ENCODE data around the gene CLNK. TPM values are rescaled to one million over a fixed set of nuclear protein-coding genes. Genes with fewer than 3 reads are reported as not detected.

CLNK gene
- under 1 TPM in 1 of 2 donors, not detected in 1; 0.16 TPM for total RNA-seq

DNA sequence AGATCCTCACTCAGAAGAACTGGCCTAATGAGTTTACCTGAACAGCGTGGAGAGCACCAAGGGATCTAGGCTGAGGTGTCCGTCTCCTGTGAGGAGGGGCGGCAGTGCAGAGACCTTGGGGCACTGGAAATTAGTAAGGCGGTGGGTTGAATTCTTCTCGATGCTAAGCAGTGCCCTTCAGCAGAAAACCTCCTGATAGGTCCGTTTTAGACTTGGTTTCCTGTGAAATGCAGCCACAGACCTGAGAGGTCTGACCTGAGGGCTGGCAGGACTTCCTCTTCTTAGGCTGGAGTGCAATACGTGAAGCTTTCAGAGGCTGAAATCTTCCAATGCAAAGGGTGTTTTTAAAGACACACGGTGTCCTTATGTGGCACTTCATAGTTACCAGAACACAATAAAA, at the start of gene CLNK:
CLNK (minus strand) TSS at position 138 of the 400 bp plus-strand sequence. CDS start 16,899 bp downstream, outside the sequence.
- no peak for DNase-seq
- Histone ChIP-seq H3K36me3 (no peaks in the 10 kb centered on the region), H3K27ac (no peak within 1 kb of the TSS), H3K9ac (ENCODE audit: low read depth in 2 of 2, low read length in 2 of 2) (no peak within 1 kb of the TSS), H3K4me3 (no peak within 1 kb of the TSS), H3K4me1 (no peaks in the 10 kb centered on the region), H3K27me3 (no peaks in the 10 kb centered on the region), H3K9me3 (no peaks in the 10 kb centered on the region)
- TF ChIP-seq, protein P1, sequence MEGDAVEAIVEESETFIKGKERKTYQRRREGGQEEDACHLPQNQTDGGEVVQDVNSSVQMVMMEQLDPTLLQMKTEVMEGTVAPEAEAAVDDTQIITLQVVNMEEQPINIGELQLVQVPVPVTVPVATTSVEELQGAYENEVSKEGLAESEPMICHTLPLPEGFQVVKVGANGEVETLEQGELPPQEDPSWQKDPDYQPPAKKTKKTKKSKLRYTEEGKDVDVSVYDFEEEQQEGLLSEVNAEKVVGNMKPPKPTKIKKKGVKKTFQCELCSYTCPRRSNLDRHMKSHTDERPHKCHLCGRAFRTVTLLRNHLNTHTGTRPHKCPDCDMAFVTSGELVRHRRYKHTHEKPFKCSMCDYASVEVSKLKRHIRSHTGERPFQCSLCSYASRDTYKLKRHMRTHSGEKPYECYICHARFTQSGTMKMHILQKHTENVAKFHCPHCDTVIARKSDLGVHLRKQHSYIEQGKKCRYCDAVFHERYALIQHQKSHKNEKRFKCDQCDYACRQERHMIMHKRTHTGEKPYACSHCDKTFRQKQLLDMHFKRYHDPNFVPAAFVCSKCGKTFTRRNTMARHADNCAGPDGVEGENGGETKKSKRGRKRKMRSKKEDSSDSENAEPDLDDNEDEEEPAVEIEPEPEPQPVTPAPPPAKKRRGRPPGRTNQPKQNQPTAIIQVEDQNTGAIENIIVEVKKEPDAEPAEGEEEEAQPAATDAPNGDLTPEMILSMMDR (IDR thresholded peaks at IDR 0.05): no peak
- intact Hi-C loops (cut with DNase I): no loop called here

DNA sequence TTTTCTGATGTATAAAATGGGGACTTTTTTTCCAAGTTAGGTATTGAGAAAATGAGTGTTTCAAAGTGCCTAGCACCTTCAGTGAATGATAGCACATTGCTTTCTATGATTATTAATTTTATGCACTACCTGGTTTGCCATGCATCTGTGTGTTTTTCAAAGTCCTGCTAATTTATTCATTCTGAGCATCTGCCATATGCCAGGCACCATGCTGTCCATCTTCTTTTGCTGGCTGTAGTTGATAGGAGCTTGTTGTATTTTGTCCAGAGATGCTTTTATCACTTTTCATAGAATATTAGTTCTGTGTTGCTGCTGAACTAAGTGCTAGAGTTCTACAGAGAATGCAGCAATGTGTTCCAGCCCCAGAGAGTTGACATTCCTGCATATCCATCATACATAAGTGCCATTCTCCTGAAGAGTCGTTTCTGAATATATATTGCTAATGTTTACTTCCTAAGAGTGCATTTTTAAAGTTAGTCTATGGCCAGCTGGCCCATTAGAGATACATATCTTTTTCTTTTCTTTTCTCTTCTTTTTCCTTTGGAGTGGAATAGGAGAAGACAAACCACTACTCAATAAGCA, 49.0 kb upstream of the CLNK start:
- no peak overlapping the region for H3K4me3 ChIP-seq
- no peaks in the 10 kb centered on the region for H3K27me3 ChIP-seq
- no peaks in the 10 kb centered on the region for H3K4me1 ChIP-seq
- DNase-seq: no peak
- no peak overlapping the region for H3K9ac ChIP-seq (ENCODE audit: low read depth in 2 of 2, low read length in 2 of 2)
- no peak overlapping the region for H3K27ac ChIP-seq
- H3K36me3 ChIP-seq: no peaks in the 10 kb centered on the region
- H3K9me3 ChIP-seq: no peaks in the 10 kb centered on the region
- intact Hi-C loops (cut with DNase I): no loop called here
- TF ChIP-seq, protein P1 (IDR thresholded peaks at IDR 0.05): no peak

- no peaks in the 10 kb centered on the region for H3K4me1 ChIP-seq
- no peaks in the 10 kb centered on the region for H3K36me3 ChIP-seq
- intact Hi-C loops (cut with DNase I): no loop called here
- H3K9ac ChIP-seq (ENCODE audit: low read depth in 2 of 2, low read length in 2 of 2): no peak overlapping the region
- no peak overlapping the region for H3K4me3 ChIP-seq
- no peak for DNase-seq
- H3K9me3 ChIP-seq: no peaks in the 10 kb centered on the region
- H3K27me3 ChIP-seq: no peaks in the 10 kb centered on the region
- TF ChIP-seq, protein P1 (IDR thresholded peaks at IDR 0.05): no peak
- no peak overlapping the region for H3K27ac ChIP-seq
Measured at GRCh38 chr4:10732914-10733415, 48.4 kb upstream of the CLNK start.

GRCh38 chr4:10732235-10732913, 47.8 kb upstream of the CLNK start:
- TF ChIP-seq, protein P1 (IDR thresholded peaks at IDR 0.05): no peak
- no peaks in the 10 kb centered on the region for H3K27me3 ChIP-seq
- no peak overlapping the region for H3K4me3 ChIP-seq
- H3K36me3 ChIP-seq: no peaks in the 10 kb centered on the region
- H3K9me3 ChIP-seq: no peaks in the 10 kb centered on the region
- H3K9ac ChIP-seq (ENCODE audit: low read depth in 2 of 2, low read length in 2 of 2): no peak overlapping the region
- no peaks in the 10 kb centered on the region for H3K4me1 ChIP-seq
- intact Hi-C loops (cut with DNase I): no loop called here
- no peak overlapping the region for H3K27ac ChIP-seq
- DNase-seq: no peak

GRCh38 chr4:10731690-10732089, 47.1 kb upstream of the CLNK start:
- Histone ChIP-seq H3K27ac (no peak overlapping the region), H3K27me3 (no peaks in the 10 kb centered on the region), H3K9me3 (no peaks in the 10 kb centered on the region), H3K4me3 (no peak overlapping the region), H3K4me1 (no peaks in the 10 kb centered on the region), H3K36me3 (no peaks in the 10 kb centered on the region), H3K9ac (ENCODE audit: low read depth in 2 of 2, low read length in 2 of 2) (no peak overlapping the region)
- TF ChIP-seq, protein P1 (IDR thresholded peaks at IDR 0.05): no peak
- intact Hi-C loops (cut with DNase I): no loop called here
- DNase-seq: no peak

Data from colonic mucosa (tissue), 4 donors.